Heart right ventricle (tissue), 16 donors: Measurements from ENCODE around the gene GH1. TPM values are rescaled to one million over a fixed set of nuclear protein-coding genes. Genes with fewer than 3 reads are reported as not detected.

Source experiments
- ATAC-seq, 8 donors: fragments of 200-7000 bp; cut with Tn5 transposase; one replicate each; pipeline ENCODE4 v1.9.1; 2020; ENCODE audit warnings: mild to moderate bottlenecking in 8 of 8, moderate library complexity in 8 of 8, moderate number of reproducible peaks in 1 of 8
- DNase-seq, 2 donors: peaks; one replicate each; pipeline ENCODE4 v3.0.0-alpha.2; 2020
- H3K27ac ChIP-seq, 10 donors: fragments of 200-600 bp; sonication (generic) in 2 of 10; one replicate each; pipeline versions ENCODE4 v1.5.0 to v1.8.0; 2020 to 2022; ENCODE audit warnings: mild to moderate bottlenecking in 3 of 10
- H3K27me3 ChIP-seq, 7 donors: fragments of 200-600 bp; one replicate each; pipeline ENCODE4 v1.8.0; 2021 to 2022; ENCODE audit warnings: mild to moderate bottlenecking in 2 of 7
- H3K36me3 ChIP-seq, 9 donors: fragments of 200-600 bp; sonication (generic) in 1 of 9; one replicate each; pipeline versions ENCODE4 v1.5.0 to v1.8.0; 2020 to 2022; ENCODE audit warnings: mild to moderate bottlenecking in 2 of 9
- H3K4me1 ChIP-seq, 9 donors: fragments of 200-600 bp; sonication (generic) in 1 of 9; one replicate each; pipeline versions ENCODE4 v1.5.0 to v1.8.0; 2020 to 2022; ENCODE audit warnings: mild to moderate bottlenecking in 4 of 9
- H3K4me3 ChIP-seq, 10 donors: fragments of 200-600 bp; sonication (generic) in 2 of 10; one replicate each; pipeline versions ENCODE4 v1.5.0 to v1.8.0; 2020 to 2022; ENCODE audit warnings: mild to moderate bottlenecking in 7 of 10, moderate library complexity in 2 of 10
- H3K9me3 ChIP-seq, 11 donors: fragments of 200-600 bp in 10 of 11; sonication (generic) in 2 of 11; one replicate each; pipeline versions ENCODE4 v1.5.0 to v1.8.0; 2013 to 2022; ENCODE audit warnings: mild to moderate bottlenecking in 2 of 11, control low read depth in 1 of 11, moderate library complexity in 1 of 11
- WGBS, 2 donors: extraction: QIAGEN DNeasy Blood & Tissue Kit; methylation state at CpG; one replicate each; pipeline ENCODE4 v1.1.7; 2013; ENCODE audit warnings: inconsistent platforms in 1 of 2; 5-methylcytosine and 5-hydroxymethylcytosine counted together
- intact Hi-C, 10 donors: fragments of 100-400 bp; cut with DNase I; formaldehyde crosslinking; loops; one replicate each; pipeline versions ENCODE4 v1.11.1 to v1.14.2; 2022
- polyA plus RNA-seq, 2 donors: library from polyadenylated mRNA; stranded (reverse); fragments of 200-250 nt; gene quantifications; one replicate each; pipeline ENCODE4 v1.2.3, GENCODE V29; 2013
- total RNA-seq, 10 donors: library from RNA; stranded (reverse); fragmentation: NEBNext Ultra II Directional in 3 of 10; extraction: Animal tissue kit (Norgen Biotek cat#: 25700) in 3 of 10; gene quantifications; one replicate each; pipeline versions ENCODE4 v1.2.1 to v1.2.4, GENCODE V29; 2021 to 2023
- TF ChIP-seq, protein P1 (sequence below), 9 donors: fragments of 200-600 bp; sonication (generic) in 2 of 9; IDR thresholded peaks; one replicate each; pipeline versions ENCODE4 v1.5.0 to v1.8.0; 2021 to 2022; ENCODE audit warnings: antibody characterized with exemption in 9 of 9, mild to moderate bottlenecking in 5 of 9, moderate library complexity in 1 of 9
- donor health status: Arrhythmogenic right ventricular cardiomyopathy.
- donor health status: ischemic (EF 13 %, LVEDD 7.1; RV severe dilation, severe dysfunction).
- donor health status: healthy with polysubstance abuse.
- donor health status: DM: no; HTN: yes; CAD: no.
- donor health status: DM: no; HTN: no; CAD: no.
- donor health status: ischemic (EF 25% LVEDD 6.9; RV normal size, moderate dysfunction).
- donor health status: ischemic (EF 25% LVEDD 5.7; RV mildly dilated, moderate dysfunction).
- donor health status: healthy.
- donor health status: DM: yes; HTN: yes; CAD: no.
- donor health status: Ischemic cardiomyopathy.
- donor health status: ischemic (EF 35%, LVEDD 5.7; RV mildly dilated, moderate dysfunction).
- donor health status: nonischemic (EF 11% LVEDD 7.7; RV severe dilation, severe dysfunction).
- donor health status: DM: yes; HTN: yes; CAD: no.
- donor health status: PGD.
- donor health status: ischemic (EF 29% LVEDD 5.4; RV normal size, mild dysfunction).
- donor health status: nonischemic (EF 23%, LVEDD 6.1; RV moderate dilation, normal function).

The GH1 gene
- total and polyA plus RNA-seq, 12 donors: not detected

DNA sequence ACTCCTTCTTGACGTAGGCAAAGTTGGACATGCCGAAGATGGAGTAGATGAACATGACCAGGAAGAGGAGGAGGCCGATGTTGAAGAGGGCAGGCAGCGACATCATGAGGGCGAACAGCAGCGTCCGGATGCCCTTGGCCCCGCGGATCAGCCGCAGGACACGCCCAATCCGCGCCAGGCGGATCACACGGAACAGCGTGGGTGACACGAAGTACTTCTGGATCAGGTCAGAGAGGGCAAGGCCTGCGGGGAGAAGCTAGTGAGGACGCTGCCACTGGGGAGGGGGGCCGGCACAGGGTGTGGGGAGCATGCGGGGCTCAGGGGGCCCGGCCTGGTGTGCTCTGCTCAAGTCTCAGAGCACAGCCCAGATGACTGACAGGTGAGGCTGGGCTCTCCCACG is 23.1 kb upstream of the GH1 start:
- Histone ChIP-seq H3K27me3 (no peaks in the 10 kb centered on the region), H3K27ac (no peak overlapping the region), H3K36me3 (no peaks in the 10 kb centered on the region), H3K4me3 (no peak overlapping the region), H3K4me1 (peaks cover 0 to 9% (median 4%) of the 10 kb centered on the region in 9 donors), H3K9me3 (no peaks in the 10 kb centered on the region)
- no peak for DNase-seq
- WGBS, 2 donors: 91 to 93% methylated on average over 23 of the region's 23 CpGs
- intact Hi-C loops: no loop called here
- no peak for ATAC-seq
- TF ChIP-seq, protein P1, sequence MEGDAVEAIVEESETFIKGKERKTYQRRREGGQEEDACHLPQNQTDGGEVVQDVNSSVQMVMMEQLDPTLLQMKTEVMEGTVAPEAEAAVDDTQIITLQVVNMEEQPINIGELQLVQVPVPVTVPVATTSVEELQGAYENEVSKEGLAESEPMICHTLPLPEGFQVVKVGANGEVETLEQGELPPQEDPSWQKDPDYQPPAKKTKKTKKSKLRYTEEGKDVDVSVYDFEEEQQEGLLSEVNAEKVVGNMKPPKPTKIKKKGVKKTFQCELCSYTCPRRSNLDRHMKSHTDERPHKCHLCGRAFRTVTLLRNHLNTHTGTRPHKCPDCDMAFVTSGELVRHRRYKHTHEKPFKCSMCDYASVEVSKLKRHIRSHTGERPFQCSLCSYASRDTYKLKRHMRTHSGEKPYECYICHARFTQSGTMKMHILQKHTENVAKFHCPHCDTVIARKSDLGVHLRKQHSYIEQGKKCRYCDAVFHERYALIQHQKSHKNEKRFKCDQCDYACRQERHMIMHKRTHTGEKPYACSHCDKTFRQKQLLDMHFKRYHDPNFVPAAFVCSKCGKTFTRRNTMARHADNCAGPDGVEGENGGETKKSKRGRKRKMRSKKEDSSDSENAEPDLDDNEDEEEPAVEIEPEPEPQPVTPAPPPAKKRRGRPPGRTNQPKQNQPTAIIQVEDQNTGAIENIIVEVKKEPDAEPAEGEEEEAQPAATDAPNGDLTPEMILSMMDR (IDR thresholded peaks at IDR 0.05): no peak

DNA sequence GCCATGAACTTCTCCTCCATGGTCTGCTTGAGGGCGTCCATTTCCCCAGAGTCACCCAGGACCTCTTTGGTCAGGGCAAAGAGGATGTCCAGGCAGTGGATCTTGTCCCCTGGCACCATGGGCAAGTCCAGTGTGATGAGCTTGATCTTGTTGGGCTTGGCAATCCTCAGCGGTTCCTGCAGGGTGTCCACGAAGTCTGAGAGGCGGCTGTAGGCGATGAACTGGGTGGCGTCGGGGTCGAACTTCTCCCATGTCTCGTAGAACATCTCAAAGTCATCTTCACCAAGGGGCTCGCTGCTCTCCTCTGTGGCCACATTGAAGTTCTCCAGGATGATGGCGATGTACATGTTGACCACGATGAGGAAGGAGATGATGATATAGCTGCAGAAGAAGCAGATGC is 22.5 kb upstream of the GH1 start:
- TF ChIP-seq, protein P1 (IDR thresholded peaks at IDR 0.05): no peak
- Histone ChIP-seq H3K9me3 (no peaks in the 10 kb centered on the region), H3K36me3 (no peaks in the 10 kb centered on the region), H3K27ac (no peak overlapping the region), H3K27me3 (no peaks in the 10 kb centered on the region), H3K4me1 (peaks cover 0 to 5% (median 0%) of the 10 kb centered on the region in 9 donors), H3K4me3 (no peak overlapping the region)
- no peak for DNase-seq
- intact Hi-C loops: no loop called here
- 97% methylated on average over 12 of the region's 12 CpGs for WGBS, 2 donors
- no peak for ATAC-seq

DNA sequence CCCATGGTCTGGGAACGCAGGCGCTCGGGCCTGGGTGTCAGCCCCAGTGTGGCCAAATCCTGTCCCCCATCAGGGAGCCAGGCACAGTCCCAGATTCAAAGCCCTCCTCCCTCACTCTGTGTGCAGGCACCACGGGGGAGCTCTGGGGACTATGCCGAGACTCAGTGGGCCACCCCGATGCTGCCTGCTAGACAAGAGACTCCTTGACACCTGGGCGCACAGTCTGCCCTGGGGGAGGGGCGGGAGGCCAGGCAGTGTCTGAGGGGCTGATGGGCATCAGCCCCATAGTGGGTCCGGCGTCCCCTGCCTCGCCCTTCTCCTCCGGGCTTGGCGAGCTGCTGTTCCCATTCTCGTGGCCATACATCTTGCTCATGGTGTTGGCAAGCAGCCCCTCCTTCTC is 21.9 kb upstream of the GH1 start:
- Histone ChIP-seq H3K27ac (no peak overlapping the region), H3K4me1 (peaks cover 0 to 5% (median 0%) of the 10 kb centered on the region in 9 donors), H3K9me3 (no peaks in the 10 kb centered on the region), H3K36me3 (no peaks in the 10 kb centered on the region), H3K27me3 (no peaks in the 10 kb centered on the region), H3K4me3 (no peak overlapping the region)
- TF ChIP-seq, protein P1 (IDR thresholded peaks at IDR 0.05): no peak
- whole genome bisulfite sequencing, 2 donors: 93 to 96% methylated on average over 14 of the region's 14 CpGs
- no peak for ATAC-seq
- no peak for DNase-seq
- intact Hi-C loops: no loop called here

DNA sequence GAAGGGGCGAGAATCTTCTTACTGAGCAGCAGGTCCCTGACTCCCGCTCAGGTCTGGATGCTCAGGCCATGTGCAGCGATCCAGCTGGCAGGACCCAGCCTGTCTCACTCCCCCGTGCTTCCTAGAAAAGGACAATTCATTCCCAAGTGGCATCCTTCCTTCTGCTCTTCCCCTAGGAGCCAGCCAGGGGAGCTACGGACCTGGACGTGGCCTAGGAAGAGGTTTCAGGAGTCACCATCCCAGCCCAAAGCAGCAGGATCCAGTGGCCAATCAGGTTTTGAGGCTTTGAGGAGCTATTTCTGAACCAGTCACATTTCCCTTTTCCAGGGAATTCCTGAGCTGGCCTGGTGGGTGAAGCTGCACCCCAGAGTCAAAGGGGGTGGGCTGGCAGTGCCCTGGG is 21.2 kb upstream of the GH1 start:
- intact Hi-C loops: no loop called here
- no peak for DNase-seq
- no peaks in the 10 kb centered on the region for H3K36me3 ChIP-seq

More for the DNA sequence above, 21.2 kb upstream of the GH1 start:
- H3K27ac ChIP-seq: no peak overlapping the region
- no peak for ATAC-seq
- TF ChIP-seq, protein P1 (IDR thresholded peaks at IDR 0.05): no peak
- H3K4me1 ChIP-seq: peaks cover 0 to 5% (median 0%) of the 10 kb centered on the region in 9 donors
- H3K4me3 ChIP-seq: no peak overlapping the region
- WGBS, 2 donors: 63 to 65% methylated on average over 6 of the region's 6 CpGs
- H3K9me3 ChIP-seq: no peaks in the 10 kb centered on the region
- no peaks in the 10 kb centered on the region for H3K27me3 ChIP-seq
